ENCODE data around the gene ATRX. TPM values are rescaled to one million over a fixed set of nuclear protein-coding genes. Genes with fewer than 3 reads are reported as not detected.

Gene ATRX
- total and polyA plus RNA-seq, 2 donors (not counting 3 experiments of a cell fraction or from before 2014, with no cell fraction given), result 23.5 to 101 TPM

DNA sequence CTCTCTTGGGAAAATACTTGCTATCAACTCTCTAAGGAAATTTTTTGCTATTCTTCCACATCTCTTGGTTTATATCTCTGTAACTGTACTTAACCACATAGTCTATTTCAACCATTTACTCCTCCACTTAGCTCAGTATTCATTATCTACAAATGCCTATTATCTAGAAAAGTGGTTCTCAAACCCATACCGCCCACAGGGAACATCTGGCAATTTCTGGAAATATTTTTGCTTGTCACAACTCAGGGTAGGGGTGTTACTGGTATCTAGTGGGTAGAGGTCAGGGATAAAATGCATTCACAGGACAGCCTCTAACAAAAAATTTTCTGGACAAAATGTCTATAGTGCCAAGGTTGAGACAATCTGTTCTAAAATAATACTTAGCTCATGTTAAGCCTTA is 14.4 kb downstream of the ATRX start:
- ChIA-PET CTCF (no interaction called here), POLR2A (no interaction called here)
- dilution Hi-C loops (cut with MboI; ENCODE audit: extremely low pct_ligation_motif_present, low sequenced_read_pairs), result no loop called here

More for the DNA sequence above, 14.4 kb downstream of the ATRX start:
- peaks cover 2% of the 10 kb centered on the region for H4K20me1 ChIP-seq (replicated peaks; ENCODE audit: control insufficient read depth, extremely low read depth, insufficient read depth, low read length)
- H3K4me1 ChIP-seq (ENCODE audit: control insufficient read depth, extremely low read depth, insufficient read depth, low read length), result no peaks in the 10 kb centered on the region
- no peak for FAIRE-seq
- no peak overlapping the region for H2AFZ ChIP-seq (ENCODE audit: low read depth, low read length)
- intact Hi-C loops (cut with micrococcal nuclease), result no loop called here
- H3K27ac ChIP-seq (ENCODE audit: insufficient read depth, low read depth, low read length), result no peak overlapping the region
- H3K9me1 ChIP-seq (replicated peaks; ENCODE audit: control insufficient read depth, extremely low read depth, insufficient read depth, low read length), result no peaks in the 10 kb centered on the region
- H3K9me3 ChIP-seq (replicated peaks; ENCODE audit: control insufficient read depth, insufficient read depth, low read length), result no peaks in the 10 kb centered on the region
- no peak for DNase-seq (ENCODE audit: low read depth, low spot score)
- no peaks in the 10 kb centered on the region for H3K27me3 ChIP-seq (ENCODE audit: control insufficient read depth in 2 of 2, insufficient read depth in 2 of 2, low read length in 2 of 2)
- no peak overlapping the region for H3K4me2 ChIP-seq (ENCODE audit: insufficient read depth, low read length)
- BruUV-seq (replicated peaks), result no TSS peak
- H3K4me3 ChIP-seq (replicated peaks in 1 of 3; ENCODE audit: insufficient read depth in 1 of 3, low read depth in 1 of 3, low read length in 3 of 3), result no peak overlapping the region
- no peak for TF ChIP-seq POLR2AphosphoS5 (IDR thresholded peaks at IDR 0.05; ENCODE audit: insufficient read depth, low read depth, low read length)
- no peak for TF ChIP-seq JUN (IDR thresholded peaks at IDR 0.05; ENCODE audit: borderline replicate concordance, insufficient read depth, insufficient read length, low read depth)
- TF ChIP-seq EZH2 (IDR thresholded peaks at IDR 0.05; ENCODE audit: borderline replicate concordance, low read depth, low read length, severe bottlenecking), result no peak
- TF ChIP-seq GATA2 (IDR thresholded peaks at IDR 0.05; ENCODE audit: insufficient read depth, insufficient read length, low read depth, low read length), result no peak
- no peak for TF ChIP-seq MYC (IDR thresholded peaks at IDR 0.05; ENCODE audit: low read depth, low read length)
- TF ChIP-seq, protein P1, sequence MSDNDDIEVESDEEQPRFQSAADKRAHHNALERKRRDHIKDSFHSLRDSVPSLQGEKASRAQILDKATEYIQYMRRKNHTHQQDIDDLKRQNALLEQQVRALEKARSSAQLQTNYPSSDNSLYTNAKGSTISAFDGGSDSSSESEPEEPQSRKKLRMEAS (IDR thresholded peaks at IDR 0.05; ENCODE audit: insufficient read depth, insufficient read length), result no peak
- TF ChIP-seq, protein P2, sequence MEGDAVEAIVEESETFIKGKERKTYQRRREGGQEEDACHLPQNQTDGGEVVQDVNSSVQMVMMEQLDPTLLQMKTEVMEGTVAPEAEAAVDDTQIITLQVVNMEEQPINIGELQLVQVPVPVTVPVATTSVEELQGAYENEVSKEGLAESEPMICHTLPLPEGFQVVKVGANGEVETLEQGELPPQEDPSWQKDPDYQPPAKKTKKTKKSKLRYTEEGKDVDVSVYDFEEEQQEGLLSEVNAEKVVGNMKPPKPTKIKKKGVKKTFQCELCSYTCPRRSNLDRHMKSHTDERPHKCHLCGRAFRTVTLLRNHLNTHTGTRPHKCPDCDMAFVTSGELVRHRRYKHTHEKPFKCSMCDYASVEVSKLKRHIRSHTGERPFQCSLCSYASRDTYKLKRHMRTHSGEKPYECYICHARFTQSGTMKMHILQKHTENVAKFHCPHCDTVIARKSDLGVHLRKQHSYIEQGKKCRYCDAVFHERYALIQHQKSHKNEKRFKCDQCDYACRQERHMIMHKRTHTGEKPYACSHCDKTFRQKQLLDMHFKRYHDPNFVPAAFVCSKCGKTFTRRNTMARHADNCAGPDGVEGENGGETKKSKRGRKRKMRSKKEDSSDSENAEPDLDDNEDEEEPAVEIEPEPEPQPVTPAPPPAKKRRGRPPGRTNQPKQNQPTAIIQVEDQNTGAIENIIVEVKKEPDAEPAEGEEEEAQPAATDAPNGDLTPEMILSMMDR (IDR thresholded peaks at IDR 0.05; ENCODE audit: extremely low read depth in 1 of 2, insufficient read depth in 1 of 2, low read depth in 1 of 2, low read length in 2 of 2), result no peak
- no peak for TF ChIP-seq FOS (IDR thresholded peaks at IDR 0.05; ENCODE audit: borderline replicate concordance, insufficient read depth, low read length)
- TF ChIP-seq POLR2A (IDR thresholded peaks at IDR 0.05; ENCODE audit: low read depth, low read length), result no peak
- H3K79me2 ChIP-seq (ENCODE audit: control insufficient read depth, insufficient read depth, low read length), result peaks cover 90% of the 10 kb centered on the region
- H3K9ac ChIP-seq (replicated peaks; ENCODE audit: extremely low read depth, insufficient read depth, low read length), result no peak overlapping the region
- H3K36me3 ChIP-seq (ENCODE audit: control insufficient read depth in 2 of 2, extremely low read depth in 1 of 2, insufficient read depth in 2 of 2, low read length in 2 of 2), result no peaks in the 10 kb centered on the region
